Measurements from ENCODE around the gene KDM2A.
"Not testable (repeated sequence)": the region's sequence is repeated elsewhere in the genome, so short reads cannot be mapped to it uniquely, and the experiment has no call there.

The KDM2A gene

GRCh38 chr11:67239783-67240575 is 120.9 kb downstream of the KDM2A start:
- peak; percentile 96 for DNase-seq

- DNase-seq: peak; percentile 22
These were observed 121.7 kb downstream of the KDM2A start for GRCh38 chr11:67240576-67241389.

- DNase-seq: no peak
These were observed 123.5 kb downstream of the KDM2A start for GRCh38 chr11:67242548-67242947.

GRCh38 chr11:67243051-67243450 is 124.0 kb downstream of the KDM2A start:
- no peak for DNase-seq

- DNase-seq: no peak
These were observed 126.0 kb downstream of the KDM2A start for GRCh38 chr11:67245046-67245445.

- no peak for DNase-seq
These were observed 129.0 kb downstream of the KDM2A start for GRCh38 chr11:67247946-67248550.

GRCh38 chr11:67248653-67249052 is 129.6 kb downstream of the KDM2A start:
- no peak for DNase-seq

- no peak for DNase-seq
These were observed 131.3 kb downstream of the KDM2A start for GRCh38 chr11:67250059-67251043.

- DNase-seq: no peak
These were observed 132.8 kb downstream of the KDM2A start for GRCh38 chr11:67251841-67252240.

GRCh38 chr11:67252831-67253239 is 133.8 kb downstream of the KDM2A start:
- DNase-seq: no peak

- no peak for DNase-seq
These were observed 135.0 kb downstream of the KDM2A start for GRCh38 chr11:67253872-67254624.

GRCh38 chr11:67254798-67255197 is 135.7 kb downstream of the KDM2A start:
- no peak for DNase-seq

GRCh38 chr11:67255353-67255752 is 136.3 kb downstream of the KDM2A start:
- no peak for DNase-seq

GRCh38 chr11:67255864-67256263 is 136.8 kb downstream of the KDM2A start:
- DNase-seq: no peak

GRCh38 chr11:67256477-67257135 is 137.5 kb downstream of the KDM2A start:
- DNase-seq: no peak

GRCh38 chr11:67260406-67260805 is 141.3 kb downstream of the KDM2A start:
- DNase-seq: no peak

- DNase-seq: not testable (repeated sequence)
These were observed 142.0 kb downstream of the KDM2A start for GRCh38 chr11:67260885-67261639.

- DNase-seq: no peak
These were observed 142.5 kb downstream of the KDM2A start for GRCh38 chr11:67261640-67261945.

- DNase-seq: no peak
These were observed 143.1 kb downstream of the KDM2A start for GRCh38 chr11:67261946-67262681.
